ENCODE results near the gene TPRG1. TPM values are rescaled to one million over a fixed set of nuclear protein-coding genes. Genes with fewer than 3 reads are reported as not detected.

The TPRG1 gene
- total and polyA plus RNA-seq, 2 of the 4 experiments (the other 2 are of a cell fraction) = 0.17 TPM; not detected in 1

GRCh38 chr3:189222927-189223636, 51.3 kb downstream of the TPRG1 start:
- dilution Hi-C loops (cut with HindIII; ENCODE audit: low sequenced_read_pairs, unreplicated experiment) (no loop called here), in situ Hi-C loops (cut with MboI; ENCODE audit: low sequenced_read_pairs) (no loop called here), intact Hi-C loops (cut with micrococcal nuclease) (loop anchor here (10.0 kb wide), 1 partner anchor 238 kb away; no protein-coding TSS in a partner anchor)
- no TSS peak for BruUV-seq (replicated peaks)
- Histone ChIP-seq H3K4me3 (ENCODE audit: insufficient read depth, low read depth, low read length) (no peak overlapping the region), H2BK20ac (ENCODE audit: low read depth, low read length) (no peak overlapping the region), H3K9me3 (ENCODE audit: control insufficient read depth, insufficient read depth, low read length) (no peaks in the 10 kb centered on the region), H3K14ac (replicated peaks; ENCODE audit: low read depth, low read length) (no peak overlapping the region), H3K4me1 (ENCODE audit: control insufficient read depth, insufficient read depth, low read length) (no peaks in the 10 kb centered on the region), H3K18ac (ENCODE audit: low read depth, low read length) (no peak overlapping the region), H3K4ac (ENCODE audit: low read depth, low read length) (no peak overlapping the region), H2AK9ac (replicated peaks; ENCODE audit: low read depth, low read length, poor library complexity) (no peak overlapping the region), H3K27me3 (ENCODE audit: control insufficient read depth, insufficient read depth, low read length) (peaks cover 3% of the 10 kb centered on the region; the same call in 1 of the 2 replicates), H3K9me1 (ENCODE audit: insufficient read depth, low read length) (no peaks in the 10 kb centered on the region; the same call in 1 of the 2 replicates), H2AFZ (replicated peaks; ENCODE audit: low read length, poor library complexity) (no peak overlapping the region), H4K5ac (ENCODE audit: low read depth, low read length) (no peak overlapping the region), H4K91ac (ENCODE audit: insufficient read depth, low read depth, low read length) (no peak overlapping the region), H4K8ac (ENCODE audit: low read depth in 2 of 2, low read length in 2 of 2) (no peak overlapping the region), H3K27ac (ENCODE audit: insufficient read depth, low read length) (no peak overlapping the region), H2AK5ac (ENCODE audit: low read depth, low read length) (no peak overlapping the region), H3K36me3 (ENCODE audit: control insufficient read depth, insufficient read depth, low read length) (no peaks in the 10 kb centered on the region), H3K56ac (ENCODE audit: extremely low read depth, insufficient read depth, low read length) (no peak overlapping the region), H2BK15ac (ENCODE audit: low read depth, low read length) (no peak overlapping the region), H4K20me1 (ENCODE audit: insufficient read depth, low read length) (no peaks in the 10 kb centered on the region), H2BK5ac (ENCODE audit: low read depth, low read length, poor library complexity, severe bottlenecking) (no peak overlapping the region), H3K9ac (ENCODE audit: low read depth, low read length) (no peak overlapping the region), H3K23ac (ENCODE audit: low read depth, low read length) (no peak overlapping the region), H2BK120ac (ENCODE audit: low read depth, low read length) (no peak overlapping the region), H3K79me1 (ENCODE audit: low read depth in 1 of 2, low read length in 2 of 2) (no peaks in the 10 kb centered on the region), H3K4me2 (ENCODE audit: low read depth, low read length) (no peak overlapping the region)
- WGBS, 2 experiments (ENCODE audit: extremely low coverage in 2 of 2, insufficient read length in 1 of 2) = no CpG with 5 or more reads among the region's 3 CpGs
- no peak for DNase-seq
- POLR2A ChIA-PET (ENCODE audit: unreplicated experiment) = no interaction called here
- CTCF ChIA-PET = no interaction called here
- no peak for ATAC-seq (ENCODE audit: low read depth)
- TF ChIP-seq MAFK (IDR thresholded peaks at IDR 0.05; ENCODE audit: low read depth, low read length) = no peak
- TF ChIP-seq RCOR1 (IDR thresholded peaks at IDR 0.05; ENCODE audit: insufficient replicate concordance, low read length) = no peak
- no peak for TF ChIP-seq BHLHE40 (IDR thresholded peaks at IDR 0.05; ENCODE audit: low read depth, low read length)
- no peak for TF ChIP-seq NFE2L2 (IDR thresholded peaks at IDR 0.05; ENCODE audit: low read depth, low read length)
- no peak for TF ChIP-seq CEBPB (IDR thresholded peaks at IDR 0.05; ENCODE audit: low read depth, low read length)
- no peak for TF ChIP-seq CTCF (conservative IDR thresholded peaks at IDR 0.05; ENCODE audit: low read depth, low read length)
- TF ChIP-seq, protein P1, sequence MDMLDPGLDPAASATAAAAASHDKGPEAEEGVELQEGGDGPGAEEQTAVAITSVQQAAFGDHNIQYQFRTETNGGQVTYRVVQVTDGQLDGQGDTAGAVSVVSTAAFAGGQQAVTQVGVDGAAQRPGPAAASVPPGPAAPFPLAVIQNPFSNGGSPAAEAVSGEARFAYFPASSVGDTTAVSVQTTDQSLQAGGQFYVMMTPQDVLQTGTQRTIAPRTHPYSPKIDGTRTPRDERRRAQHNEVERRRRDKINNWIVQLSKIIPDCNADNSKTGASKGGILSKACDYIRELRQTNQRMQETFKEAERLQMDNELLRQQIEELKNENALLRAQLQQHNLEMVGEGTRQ (IDR thresholded peaks at IDR 0.05; ENCODE audit: low read depth, low read length) = no peak
- no peak for TF ChIP-seq MAZ (IDR thresholded peaks at IDR 0.05; ENCODE audit: borderline replicate concordance, low read depth, low read length)
- TF ChIP-seq MXI1 (IDR thresholded peaks at IDR 0.05; ENCODE audit: borderline replicate concordance, low read depth, low read length) = no peak
- no peak for TF ChIP-seq SMC3 (IDR thresholded peaks at IDR 0.05; ENCODE audit: low read depth, low read length)
- no peak for TF ChIP-seq RAD21 (IDR thresholded peaks at IDR 0.05; ENCODE audit: low read length)
- TF ChIP-seq FOS (IDR thresholded peaks at IDR 0.05; ENCODE audit: low read depth, low read length) = no peak
- no peak for TF ChIP-seq POLR2A (IDR thresholded peaks at IDR 0.05; ENCODE audit: low read depth, low read length)
- no peak for TF ChIP-seq CHD1 (IDR thresholded peaks at IDR 0.05; ENCODE audit: low read depth, low read length)
- TF ChIP-seq, protein P2, sequence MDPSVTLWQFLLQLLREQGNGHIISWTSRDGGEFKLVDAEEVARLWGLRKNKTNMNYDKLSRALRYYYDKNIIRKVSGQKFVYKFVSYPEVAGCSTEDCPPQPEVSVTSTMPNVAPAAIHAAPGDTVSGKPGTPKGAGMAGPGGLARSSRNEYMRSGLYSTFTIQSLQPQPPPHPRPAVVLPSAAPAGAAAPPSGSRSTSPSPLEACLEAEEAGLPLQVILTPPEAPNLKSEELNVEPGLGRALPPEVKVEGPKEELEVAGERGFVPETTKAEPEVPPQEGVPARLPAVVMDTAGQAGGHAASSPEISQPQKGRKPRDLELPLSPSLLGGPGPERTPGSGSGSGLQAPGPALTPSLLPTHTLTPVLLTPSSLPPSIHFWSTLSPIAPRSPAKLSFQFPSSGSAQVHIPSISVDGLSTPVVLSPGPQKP (IDR thresholded peaks at IDR 0.05; ENCODE audit: borderline replicate concordance, low read depth, low read length) = no peak
- no peak for TF ChIP-seq RFX5 (IDR thresholded peaks at IDR 0.05; ENCODE audit: low read depth, low read length)
